ENCODE measurements around the gene LSP1.

DNA sequence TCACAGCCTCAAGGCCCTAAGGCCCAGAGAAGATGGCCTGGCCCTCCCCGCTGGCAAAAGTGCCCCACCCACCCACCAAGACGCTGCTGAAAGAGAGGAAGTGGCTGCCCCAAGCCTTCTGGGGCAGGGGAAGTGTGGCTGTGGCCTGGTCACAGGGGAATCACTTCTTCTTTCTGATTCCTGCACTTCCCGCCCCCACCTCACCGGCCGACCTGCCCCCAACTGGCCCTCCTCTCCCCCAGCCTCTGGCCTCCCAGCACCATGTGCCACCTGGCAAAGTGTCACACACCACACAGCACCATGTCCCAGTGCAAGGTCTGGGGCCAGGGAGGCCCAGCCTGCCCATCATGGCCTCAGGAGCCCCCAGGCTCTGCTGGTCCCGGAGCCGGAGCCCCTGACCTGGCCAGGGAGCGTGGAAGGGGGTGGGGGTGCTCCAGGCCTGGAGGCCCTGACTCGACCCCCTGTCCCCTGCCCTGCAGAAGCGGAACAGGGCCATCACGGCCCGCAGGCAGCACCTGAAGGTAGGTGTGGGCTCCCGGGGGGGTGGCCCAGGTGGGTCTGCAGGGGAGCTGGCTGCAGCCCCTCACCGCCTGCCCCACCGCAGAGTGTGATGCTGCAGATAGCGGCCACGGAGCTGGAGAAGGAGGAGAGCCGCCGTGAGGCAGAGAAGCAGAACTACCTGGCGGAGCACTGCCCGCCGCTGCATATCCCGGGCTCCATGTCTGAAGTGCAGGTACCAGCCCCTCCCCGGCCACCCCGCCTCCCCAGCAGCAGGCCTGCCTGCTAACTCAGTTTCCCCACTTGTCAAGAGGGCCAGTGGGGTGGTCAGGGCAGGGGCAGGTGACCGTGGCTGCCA is 12.7 kb upstream of the LSP1 start:
- no peak for TF ChIP-seq POLR2A (IDR thresholded peaks at IDR 0.05; ENCODE audit: low read depth, low read length)
- TF ChIP-seq POLR2AphosphoS5 (IDR thresholded peaks at IDR 0.05; ENCODE audit: low read depth, low read length) = no peak
- no peak for TF ChIP-seq TAF1 (IDR thresholded peaks at IDR 0.05; ENCODE audit: borderline replicate concordance, low read depth, low read length)
